NAMALWA (cell line): ENCODE data around the gene PRRT1.
"Not testable (repeated sequence)": the region's sequence is repeated elsewhere in the genome, so short reads cannot be mapped to it uniquely, and the experiment has no call there.

Experiments used
- DNase-seq: peaks from one replicate; pipeline ENCODE4 v3.0.0-alpha.2; 2015; ENCODE audit warnings: low spot score

PRRT1 gene

DNA sequence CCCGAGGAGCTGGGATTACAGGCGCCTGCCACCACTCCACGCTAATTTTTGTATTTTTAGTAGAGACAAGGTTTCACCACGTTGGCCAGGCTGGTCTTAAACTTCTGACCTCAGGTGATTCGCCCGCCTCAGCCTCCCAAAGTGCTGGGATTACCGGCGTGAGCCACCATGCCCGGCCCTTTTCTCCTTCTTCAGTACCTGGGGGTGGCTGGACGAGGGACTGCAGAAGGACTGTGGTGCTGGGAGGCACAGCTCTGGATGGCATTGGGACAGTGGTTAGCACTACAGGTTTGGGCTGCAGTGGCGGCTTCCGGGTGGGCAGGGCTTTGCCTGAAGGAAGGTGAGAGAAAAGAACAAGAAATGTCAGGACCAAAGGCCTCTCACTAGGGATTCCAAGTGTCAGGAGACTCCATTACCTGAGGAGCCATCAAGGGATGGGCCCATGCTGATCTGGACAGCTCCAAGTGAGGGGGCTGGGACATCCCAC, 31.1 kb downstream of the PRRT1 start:
- DNase-seq = no peak

DNA sequence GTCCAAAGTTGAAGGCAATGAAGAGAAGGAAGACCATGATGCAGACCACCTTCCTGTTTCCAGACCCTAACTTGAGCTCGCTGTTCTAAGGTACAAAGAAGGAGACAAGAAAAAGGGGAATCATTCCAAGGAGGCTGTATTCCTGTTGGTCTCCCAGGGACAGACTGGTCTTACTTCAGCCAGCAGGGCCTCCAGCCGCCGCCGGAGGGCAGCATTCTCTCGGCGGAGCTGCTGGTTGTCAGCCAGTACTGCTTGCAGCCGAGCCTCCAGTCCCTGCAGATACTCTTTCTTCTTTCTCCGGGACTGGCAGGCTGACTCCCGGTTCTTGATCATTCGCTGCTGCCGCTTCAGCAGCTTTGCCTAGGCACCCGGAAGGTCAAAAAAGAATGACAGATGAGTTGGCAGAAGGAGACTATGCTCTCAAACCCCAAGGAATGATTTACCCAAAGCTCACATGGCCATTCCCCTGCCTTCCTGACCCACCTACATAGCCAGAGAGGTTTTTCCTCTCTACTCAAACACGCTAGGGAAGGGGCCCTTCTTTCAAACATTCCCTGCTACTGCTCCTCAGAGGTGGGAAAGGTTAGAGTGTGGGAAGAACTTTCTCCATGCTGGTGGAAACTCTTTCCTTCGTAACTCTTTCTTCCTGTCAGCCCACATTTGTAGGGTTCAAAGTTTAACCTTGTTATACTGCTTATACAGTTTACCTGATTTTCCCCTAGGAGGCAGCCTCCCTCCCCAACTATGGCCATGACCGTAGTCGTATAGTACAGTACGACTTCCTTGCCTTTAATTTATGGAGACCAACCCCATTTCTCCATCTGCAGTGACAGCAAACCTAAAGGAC, 32.7 kb downstream of the PRRT1 start:
- DNase-seq = peak; percentile 80

DNA sequence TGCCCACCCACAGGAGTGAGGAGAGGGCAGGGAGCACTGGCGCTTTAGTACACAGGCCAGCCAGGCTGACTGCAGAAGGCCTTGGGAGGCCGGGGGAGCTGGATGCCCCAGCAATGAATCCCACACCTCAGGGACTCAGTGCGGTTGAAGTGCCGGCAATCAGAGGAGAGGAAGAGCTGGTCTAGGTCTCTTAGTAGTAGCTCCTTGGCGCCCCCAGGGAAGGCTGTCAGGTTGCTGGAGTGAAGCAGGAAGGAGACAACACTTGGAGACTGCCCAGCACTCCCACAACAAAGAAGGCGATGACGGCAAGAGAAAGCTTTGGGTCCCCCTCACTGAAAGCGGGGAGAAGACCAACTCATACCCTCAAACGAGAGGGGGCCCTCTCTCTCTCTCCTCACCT, 34.3 kb downstream of the PRRT1 start:
- DNase-seq = no peak

DNA sequence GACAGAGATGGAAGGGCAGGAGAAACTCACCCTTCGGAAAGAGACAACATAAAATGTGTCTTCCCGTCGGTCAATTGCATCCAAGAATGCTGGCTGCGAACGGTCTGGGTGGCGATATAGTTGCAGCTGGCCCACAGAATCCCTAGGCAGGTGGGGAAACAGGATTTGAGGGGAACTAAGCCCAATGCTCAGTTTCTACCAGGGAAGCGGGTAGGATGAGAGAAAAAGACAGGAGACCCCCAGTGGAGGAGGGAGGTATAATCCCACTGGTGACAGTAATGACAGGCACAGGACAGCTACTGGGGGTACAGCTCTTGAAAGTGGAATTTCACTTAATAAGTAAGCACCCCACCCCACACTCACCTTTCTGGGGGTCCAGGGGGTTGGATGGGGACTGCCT, 35.1 kb downstream of the PRRT1 start:
- DNase-seq = peak; percentile 58

DNA sequence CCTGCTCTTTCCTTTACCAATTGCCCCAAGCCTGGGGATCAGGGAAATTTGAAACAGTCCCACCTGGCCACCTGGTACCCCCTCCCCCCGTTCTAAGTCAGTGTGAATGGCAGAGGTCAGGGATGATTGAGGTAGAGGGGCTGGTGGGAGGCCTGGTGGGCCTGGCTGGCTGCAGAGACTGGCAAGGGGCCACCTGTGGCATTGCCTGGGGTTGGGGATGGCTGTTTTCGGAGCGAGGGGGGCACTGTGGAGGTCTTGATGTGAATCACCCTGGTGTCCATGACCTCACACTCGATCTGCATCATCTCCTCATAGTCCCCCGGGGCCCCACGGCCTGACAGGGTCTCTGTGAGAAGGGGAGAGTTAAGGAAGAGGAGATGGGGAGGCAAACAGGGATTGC, 36.1 kb downstream of the PRRT1 start:
- DNase-seq = no peak

DNA sequence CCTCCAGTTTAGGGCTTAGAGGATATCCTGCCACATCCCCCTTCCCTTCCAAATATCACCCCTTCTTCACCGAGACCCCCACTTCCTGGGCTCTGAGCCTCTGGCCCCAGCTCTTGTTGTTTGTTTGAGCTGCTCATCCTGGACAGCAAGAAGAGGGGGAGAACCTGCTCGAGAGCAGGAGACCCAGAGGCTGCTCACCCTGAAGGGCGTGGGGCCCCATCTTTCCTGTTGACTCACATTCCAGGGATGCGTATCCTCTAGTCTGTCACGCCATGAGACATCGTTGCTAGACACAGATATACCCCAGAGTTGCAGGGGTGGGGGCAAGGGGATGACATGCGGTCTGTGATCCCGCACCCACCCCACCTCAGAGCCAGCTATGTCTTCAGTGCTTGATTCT, 36.9 kb downstream of the PRRT1 start:
- DNase-seq = no peak

DNA sequence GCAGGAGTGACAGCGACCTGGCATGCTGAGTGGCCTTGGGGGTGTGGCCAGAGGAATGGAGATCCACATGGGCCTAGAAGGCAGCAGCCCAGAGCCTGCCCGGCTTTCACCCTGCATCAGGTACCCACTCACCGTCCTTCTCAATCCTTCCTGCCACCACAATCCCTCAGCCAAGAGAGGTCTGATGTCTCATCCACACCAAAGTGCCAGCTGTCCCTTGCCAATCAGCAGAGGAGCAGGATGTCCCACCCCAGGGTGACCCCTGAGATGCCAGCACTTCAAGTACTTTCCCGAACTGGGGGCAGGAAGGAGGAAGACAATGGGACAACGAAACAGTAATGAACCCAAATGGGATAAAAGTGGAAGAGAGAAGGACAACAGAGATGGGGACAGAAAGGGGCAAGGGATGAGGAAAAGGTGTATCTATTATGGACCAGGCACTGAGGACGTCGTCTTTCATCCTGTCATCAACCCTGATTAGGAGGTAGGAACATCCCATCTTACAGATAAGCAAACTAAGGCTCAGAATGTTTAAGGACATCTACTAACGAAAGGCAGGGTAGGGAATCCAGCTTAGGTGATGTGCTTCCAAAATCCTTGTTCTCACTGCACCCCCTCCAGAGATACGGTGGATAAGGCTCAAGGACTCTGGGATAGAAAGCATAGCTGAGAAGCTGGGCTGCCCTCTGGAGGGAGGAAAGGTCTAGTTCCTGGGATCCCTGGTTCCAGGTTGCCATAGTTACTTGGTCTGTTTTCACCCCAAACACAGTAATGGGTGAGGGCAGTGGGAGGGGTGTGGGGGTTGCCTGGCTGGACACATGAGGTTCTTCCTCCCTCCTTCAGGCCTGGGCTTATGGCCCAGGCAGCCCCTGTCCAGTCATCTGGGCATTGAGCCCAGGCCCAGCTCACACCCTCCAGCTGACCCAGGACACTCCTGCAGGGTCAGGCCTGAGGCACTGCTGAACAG, 38.1 kb downstream of the PRRT1 start:
- DNase-seq = no peak

DNA sequence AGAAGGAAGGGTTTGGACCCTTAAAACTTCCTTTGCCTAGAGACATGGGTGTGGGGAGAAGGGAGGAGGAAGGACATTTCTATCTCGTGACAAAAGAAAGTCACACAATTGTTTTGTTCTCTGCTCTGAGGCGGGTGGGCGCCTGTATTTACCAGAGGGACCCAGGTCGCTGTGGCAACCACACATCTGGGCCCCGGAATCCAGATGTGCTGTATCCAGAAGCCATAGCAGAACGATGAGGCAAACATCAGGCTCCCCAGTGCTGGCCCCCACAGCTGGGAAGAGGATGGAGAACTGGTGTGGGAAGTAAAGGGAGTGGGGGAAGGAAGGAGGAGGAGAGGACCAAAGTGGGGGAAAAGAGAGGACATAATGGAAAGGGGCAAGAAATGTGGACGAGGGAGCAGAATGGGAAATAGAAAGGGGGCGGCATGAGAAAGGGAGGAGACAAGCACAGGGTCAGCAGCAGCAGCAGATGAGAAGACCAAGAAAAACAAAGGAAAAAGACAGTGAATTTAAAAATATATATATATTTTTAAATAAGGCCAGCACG, 39.2 kb downstream of the PRRT1 start:
- DNase-seq = no peak

DNA sequence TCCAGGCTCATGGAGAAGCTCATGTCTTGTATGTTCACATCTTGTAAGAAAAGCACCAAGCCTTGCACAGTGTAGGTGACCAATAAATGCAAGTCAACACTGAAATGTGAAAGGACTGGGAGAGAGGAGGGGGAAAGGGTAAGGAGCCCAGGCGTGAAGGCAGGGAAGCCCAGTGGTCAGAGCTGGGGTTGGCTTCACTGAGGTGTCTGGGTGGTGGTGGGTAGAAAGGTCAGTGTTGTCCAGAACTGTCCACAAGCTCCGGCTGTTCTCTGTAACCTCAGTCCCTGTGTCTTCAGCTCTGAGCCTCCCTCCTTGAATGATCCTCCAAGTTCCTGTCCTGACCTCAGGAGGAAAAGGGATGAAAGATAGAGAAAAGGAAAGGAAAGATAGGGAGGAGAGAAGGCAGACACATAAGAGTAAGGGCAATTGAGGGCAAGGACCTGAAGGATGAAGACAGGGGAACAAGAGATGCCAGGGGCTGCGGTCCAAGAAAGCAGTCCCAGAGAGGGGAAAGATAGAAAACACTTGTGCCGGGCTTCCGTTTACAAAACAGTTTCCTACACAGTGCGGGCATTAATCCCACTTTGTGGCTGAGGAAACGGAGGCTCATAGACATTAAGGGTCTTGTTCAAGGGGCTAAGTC, 40.2 kb downstream of the PRRT1 start:
- no peak for DNase-seq

DNA sequence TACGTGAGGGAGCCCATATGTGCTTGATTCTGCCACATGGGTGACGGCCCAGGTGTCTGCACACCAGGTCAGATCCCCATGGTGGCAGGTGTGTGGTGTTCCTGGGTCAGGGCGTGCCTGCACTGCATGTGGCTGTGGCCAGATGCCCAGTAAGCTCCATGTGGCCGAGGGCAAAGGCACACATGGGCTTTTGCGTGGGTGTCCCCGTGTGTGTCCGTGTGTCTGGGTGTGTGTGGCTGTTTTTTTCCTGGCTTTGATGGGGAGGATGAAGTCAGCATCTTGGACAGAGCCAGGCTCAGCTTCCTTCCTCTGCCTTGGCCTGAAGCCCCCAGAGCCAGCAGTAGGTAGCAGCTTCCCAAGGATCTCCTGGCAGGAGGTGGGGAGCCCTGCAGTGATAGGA, 41.1 kb downstream of the PRRT1 start:
- no peak for DNase-seq

DNA sequence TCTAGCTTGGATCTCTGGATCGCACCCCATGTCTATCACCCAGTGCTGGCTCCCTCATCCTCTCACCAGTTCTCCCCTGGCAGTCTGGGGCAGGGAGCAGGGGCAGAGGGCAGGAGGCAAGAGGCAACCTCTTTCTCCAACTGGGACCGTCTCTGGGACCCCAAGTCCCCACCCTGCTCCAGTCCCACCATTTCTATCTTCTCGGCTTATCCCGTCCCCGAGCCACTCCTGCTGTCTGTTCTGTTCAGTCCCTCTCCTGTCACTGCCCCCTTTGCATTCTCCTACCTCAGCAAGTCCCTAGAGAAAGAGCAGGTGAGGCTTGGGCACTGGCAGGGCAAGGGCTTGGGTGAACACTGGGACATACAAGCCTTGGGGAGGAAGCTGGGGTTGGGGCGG, 42.0 kb downstream of the PRRT1 start:
- DNase-seq = no peak

DNA sequence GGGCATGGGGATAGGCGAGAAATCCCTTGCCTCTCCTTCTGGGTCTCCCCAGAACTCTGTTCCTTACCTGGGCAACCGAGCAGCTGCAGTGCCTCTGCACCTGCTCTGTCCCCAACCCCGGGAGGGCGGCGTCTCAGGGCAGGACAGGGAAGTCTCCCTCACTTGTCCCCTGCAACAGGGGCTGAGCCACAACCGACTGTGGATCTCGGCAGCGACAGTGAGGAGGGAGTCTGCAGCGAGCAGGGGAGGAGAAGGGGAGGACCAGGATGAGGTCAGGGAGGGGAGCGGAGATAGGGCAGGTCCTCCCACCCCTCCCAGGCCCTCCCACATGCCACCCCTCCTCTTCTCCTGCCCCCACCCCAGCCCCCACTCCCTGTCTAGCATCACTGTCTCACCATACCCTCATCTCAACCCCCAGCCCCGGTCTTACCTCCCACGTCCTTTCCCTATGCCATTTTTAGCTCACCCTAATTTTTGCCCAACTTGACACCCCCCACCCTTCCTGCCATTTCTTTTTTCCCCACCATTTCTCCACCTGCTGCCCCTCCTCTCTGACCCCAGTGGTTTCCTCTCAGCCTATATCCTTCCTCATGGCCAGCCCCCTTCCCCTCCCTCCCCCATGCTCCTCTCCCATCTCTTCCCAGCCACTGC, 42.5 kb downstream of the PRRT1 start, which contains the start of gene TNXB:
TSS of gene TNXB (minus strand) at position 225 of the 651 bp plus-strand sequence. CDS start 11,140 bp downstream, outside the sequence.
- DNase-seq = no peak

DNA sequence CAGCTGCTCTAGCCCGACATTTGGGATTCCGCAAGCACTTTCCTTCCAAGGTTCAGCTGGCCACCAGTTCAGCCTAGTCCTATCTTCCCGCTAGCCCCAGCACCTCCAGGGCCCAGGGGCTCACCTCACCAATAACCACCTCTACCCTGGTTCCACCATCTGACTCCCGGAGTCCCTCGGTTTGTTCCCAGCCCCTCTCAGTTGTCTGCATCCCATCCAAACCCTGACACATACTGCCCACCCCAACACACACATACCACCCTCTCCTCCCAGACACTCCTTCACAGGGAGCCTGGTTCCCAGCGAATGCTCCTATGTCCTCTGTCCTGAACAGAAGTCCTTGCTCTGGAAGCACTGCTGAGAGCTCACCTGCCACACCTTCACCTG, 43.0 kb downstream of the PRRT1 start:
- DNase-seq = no peak

DNA sequence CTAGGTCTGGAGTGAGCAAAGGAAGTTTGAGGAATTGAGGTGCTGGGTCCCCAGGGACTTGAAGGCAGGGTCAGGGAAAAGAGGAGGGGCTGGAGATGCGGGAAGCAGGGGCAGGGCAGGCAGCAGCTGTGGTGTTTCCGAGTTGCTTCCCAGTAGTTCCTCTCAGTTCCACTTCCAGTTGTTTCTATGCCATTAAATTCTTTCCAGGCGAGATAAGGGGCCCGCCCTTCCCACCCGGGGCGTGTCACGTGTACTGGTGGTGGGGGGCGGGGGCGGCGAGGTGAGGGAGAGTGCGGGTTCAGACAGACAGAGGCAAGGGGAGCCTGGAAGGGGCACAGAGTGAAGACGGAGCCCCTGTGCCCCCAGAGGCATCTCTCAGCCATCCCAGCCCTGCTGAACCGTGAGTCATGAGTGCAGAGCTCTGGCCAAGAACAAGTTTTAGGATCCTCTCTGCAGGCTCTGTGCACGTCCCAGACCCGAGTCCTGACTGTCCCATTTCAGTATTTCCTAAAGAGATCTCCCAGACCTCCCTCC, 43.6 kb downstream of the PRRT1 start:
- no peak for DNase-seq

DNA sequence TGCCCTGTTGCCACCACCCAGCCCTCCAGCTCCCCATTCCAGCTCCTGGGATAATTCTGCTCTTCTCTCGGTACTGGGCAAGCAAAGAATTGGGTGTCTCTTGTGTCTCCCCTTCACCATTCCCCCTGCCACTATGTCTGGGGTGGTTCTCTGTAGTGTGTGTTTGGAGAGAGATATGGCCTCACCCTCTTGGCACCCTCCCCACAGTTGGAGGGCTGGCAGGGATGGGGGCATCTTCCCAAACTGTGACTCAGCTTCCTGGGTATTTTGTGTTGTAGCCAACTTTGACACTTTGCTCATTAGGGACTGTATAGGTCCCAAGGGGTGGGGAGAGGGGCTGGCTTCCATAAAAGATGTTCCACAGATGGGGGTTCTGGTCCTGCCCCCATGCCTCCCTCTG, 44.3 kb downstream of the PRRT1 start:
- no peak for DNase-seq

DNA sequence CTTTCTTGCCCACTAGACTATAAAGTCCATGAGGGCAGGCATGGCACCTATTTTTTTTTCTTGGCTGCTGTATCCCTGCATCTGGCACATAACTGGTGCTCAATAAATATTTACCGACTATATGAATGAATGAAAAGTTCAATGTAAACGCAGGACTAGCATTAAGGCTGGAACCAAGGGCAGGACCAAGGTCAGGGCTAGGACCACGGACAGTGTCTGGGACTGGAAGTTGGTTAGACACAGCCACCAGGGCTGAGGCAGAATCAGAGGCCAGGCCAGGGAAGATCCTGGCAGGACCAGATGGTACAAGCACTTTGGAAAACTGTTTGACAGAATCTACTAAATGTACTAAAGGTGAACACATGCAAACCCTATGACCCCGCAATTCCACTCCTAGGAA, 46.3 kb downstream of the PRRT1 start:
- DNase-seq = no peak

DNA sequence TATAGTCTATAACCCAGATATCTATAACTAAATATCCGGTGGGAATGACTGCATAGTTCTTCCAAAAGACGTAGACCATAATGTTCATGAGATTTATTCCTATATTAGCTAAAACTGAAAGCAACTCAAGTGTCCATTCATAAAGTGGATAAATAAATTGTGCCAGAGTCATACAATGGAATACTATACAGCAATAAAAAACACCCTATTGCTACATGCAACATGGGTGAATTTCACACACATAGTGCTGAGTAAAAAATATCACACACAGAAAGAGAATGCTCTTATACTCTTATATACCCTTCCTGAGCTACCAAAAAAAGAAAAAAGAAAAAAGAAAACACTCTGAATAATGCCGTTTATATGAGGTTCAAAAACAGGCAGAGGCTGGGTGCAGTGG, 49.5 kb downstream of the PRRT1 start:
- no peak for DNase-seq

DNA sequence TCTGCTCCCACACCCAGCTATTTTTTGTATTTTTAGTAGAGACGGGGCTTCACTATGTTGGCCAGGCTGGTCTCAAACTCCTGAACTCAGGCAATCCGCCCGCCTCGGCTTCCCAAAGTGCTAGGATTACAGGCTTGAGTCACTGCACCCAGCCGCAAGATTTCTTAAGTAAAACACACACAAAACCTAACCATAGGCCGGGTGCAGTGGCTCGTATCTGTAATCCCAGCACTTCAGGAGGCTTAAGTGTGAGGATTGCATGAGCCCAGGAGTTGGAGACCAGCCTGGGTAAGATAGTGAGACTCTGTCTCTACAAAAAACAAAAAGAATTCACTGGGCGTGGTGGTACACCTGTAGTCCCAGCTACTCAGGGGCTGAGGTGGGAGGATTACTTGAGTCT, 51.5 kb downstream of the PRRT1 start:
- DNase-seq = not testable (repeated sequence)
